ENCODE results near the gene HS6ST1.

- no peak for TF ChIP-seq POLR2A (IDR thresholded peaks at IDR 0.05)
- no peak for TF ChIP-seq CTCF (IDR thresholded peaks at IDR 0.05)
Observed at GRCh38 chr2:128291844-128292598, 26.6 kb downstream of the HS6ST1 start.
